ENCODE results near the gene PBX2.

Gene PBX2

DNA sequence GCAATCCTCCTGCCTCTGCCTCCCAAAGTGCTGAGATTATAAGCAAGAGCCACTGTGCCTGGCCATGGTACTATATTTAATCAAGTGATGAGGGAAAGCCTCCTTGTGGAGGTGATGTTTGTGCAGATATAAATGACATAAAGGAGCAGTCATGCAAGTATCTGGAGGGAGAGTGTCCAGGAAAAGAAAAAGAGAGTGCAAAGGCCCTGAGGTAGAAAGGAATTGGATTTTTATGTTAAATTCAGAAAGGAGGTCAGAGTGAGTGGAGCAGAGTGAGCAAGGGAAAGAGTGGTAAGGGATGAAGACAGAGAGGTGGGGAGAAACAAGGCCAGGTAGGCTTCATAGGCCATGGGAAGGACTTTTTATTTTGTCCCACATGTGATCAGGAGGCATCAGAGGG, 52.5 kb downstream of the PBX2 start:
- TF ChIP-seq SPI1 (IDR thresholded peaks at IDR 0.05; ENCODE audit: borderline replicate concordance, low read depth) (no peak), CTCF (IDR thresholded peaks at IDR 0.05; ENCODE audit: insufficient read depth, low read length) (no peak), GABPA (IDR thresholded peaks at IDR 0.05; ENCODE audit: low read depth) (no peak), POLR2AphosphoS5 (IDR thresholded peaks at IDR 0.05; ENCODE audit: low read depth) (no peak), REST (IDR thresholded peaks at IDR 0.05; ENCODE audit: insufficient replicate concordance, low read depth) (no peak)

More for the DNA sequence above, 52.5 kb downstream of the PBX2 start:
- no peak overlapping the region for H3K27ac ChIP-seq (replicated peaks)
- no peak overlapping the region for H3K4me3 ChIP-seq (replicated peaks; ENCODE audit: insufficient read depth, low read length)
- no peaks in the 10 kb centered on the region for H3K27me3 ChIP-seq (ENCODE audit: insufficient read depth, poor library complexity, severe bottlenecking)
- DNase-seq (ENCODE audit: low read depth in 1 of 2, low spot score in 1 of 2) = no peak

Small RNA genes within 50 kb of the gene (microRNA-seq; reads per million reads assigned to microRNA genes)
- gene MIR6721 = 2.1 reads per million
- 1.2 reads per million for gene MIR6833
